ENCODE data around the gene TAF1C. TPM values are rescaled to one million over a fixed set of nuclear protein-coding genes. Genes with fewer than 3 reads are reported as not detected.
"Not testable (repeated sequence)": the region's sequence is repeated elsewhere in the genome, so short reads cannot be mapped to it uniquely, and the experiment has no call there.

The TAF1C gene
- total and polyA plus RNA-seq, 10 of the 15 experiments (the other 5 are each of a cell fraction or from before 2014, with no cell fraction given) = 0.98 to 40.1 (median 15.4) TPM

GRCh38 chr16:84218176-84218823 lies 31.4 kb upstream of the TAF1C start:
- RAD21 ChIA-PET (ENCODE audit: unreplicated experiment) = no interaction called here
- no peak overlapping the region for H3K4me3 ChIP-seq
- H4K20me1 ChIP-seq (ENCODE audit: control insufficient read depth, insufficient read depth) = no peaks in the 10 kb centered on the region
- H3K27me3 ChIP-seq (replicated peaks in 1 of 2; ENCODE audit: control insufficient read depth in 2 of 2, insufficient read depth in 2 of 2, low read length in 1 of 2) = no peaks in the 10 kb centered on the region; a peak in 2 of 4 replicates
- no peak for FAIRE-seq
- no peak overlapping the region for H2AFZ ChIP-seq (ENCODE audit: control insufficient read depth, low read depth, low read length)
- H3K79me2 ChIP-seq (ENCODE audit: control insufficient read depth, insufficient read depth, low read length) = no peaks in the 10 kb centered on the region
- H3K9ac ChIP-seq (ENCODE audit: control insufficient read depth, insufficient read depth, low read length) = no peak overlapping the region
- TF ChIP-seq EP300 (IDR thresholded peaks at IDR 0.05; ENCODE audit: borderline replicate concordance in 1 of 2, control insufficient read depth in 1 of 2, low read depth in 2 of 2, low read length in 2 of 2) (no peak), SIX5 (IDR thresholded peaks at IDR 0.05; ENCODE audit: low read depth, low read length, severe bottlenecking) (no peak), CEBPZ (IDR thresholded peaks at IDR 0.05; ENCODE audit: low read depth, low read length) (no peak), SRF (IDR thresholded peaks at IDR 0.05; ENCODE audit: low read depth in 2 of 2, low read length in 2 of 2) (no peak), PML (IDR thresholded peaks at IDR 0.05; ENCODE audit: low read length) (no peak), FOXK2 (IDR thresholded peaks at IDR 0.05) (no peak)
- no peaks in the 10 kb centered on the region for H3K4me1 ChIP-seq (ENCODE audit: control insufficient read depth, insufficient read depth, low read length)
- 35% methylated on average over 17 of the region's 17 CpGs for WGBS (ENCODE audit: insufficient coverage, insufficient replicate concordance, low lambda C conversion rate, missing lambda C conversion rate)
- H3K36me3 ChIP-seq (ENCODE audit: control insufficient read depth in 2 of 2, insufficient read depth in 2 of 2, low read length in 1 of 2) = no peaks in the 10 kb centered on the region
- SMC1A ChIA-PET (ENCODE audit: uncharacterized antibody, unreplicated experiment) = no interaction called here
- intact Hi-C loops (cut with micrococcal nuclease; ENCODE audit: unreplicated experiment) = no loop called here
- in situ Hi-C loops (cut with MboI) = no loop called here
- no peak for ATAC-seq
- DNase-seq (ENCODE audit: low read depth, low spot score) = no peak
- no peaks in the 10 kb centered on the region for H3K9me3 ChIP-seq (replicated peaks; ENCODE audit: control insufficient read depth, insufficient read depth, low read length)
- CTCF ChIA-PET = no interaction called here
- H3K27ac ChIP-seq (ENCODE audit: control insufficient read depth, insufficient read depth) = no peak overlapping the region
- no TSS peak for BruUV-seq (replicated peaks)
- no peak overlapping the region for H3K4me2 ChIP-seq (ENCODE audit: control insufficient read depth, insufficient read depth)
- POLR2A ChIA-PET = no interaction called here

GRCh38 chr16:84216144-84216543 lies 29.3 kb upstream of the TAF1C start:
- BruUV-seq (replicated peaks); ATAC-seq; H3K4me2 ChIP-seq (ENCODE audit: control insufficient read depth, insufficient read depth); FAIRE-seq; H4K20me1 ChIP-seq (ENCODE audit: control insufficient read depth, insufficient read depth); H3K27me3 ChIP-seq (replicated peaks in 1 of 2; ENCODE audit: control insufficient read depth in 2 of 2, insufficient read depth in 2 of 2, low read length in 1 of 2); DNase-seq (ENCODE audit: low read depth, low spot score); H3K79me2 ChIP-seq (ENCODE audit: control insufficient read depth, insufficient read depth, low read length); H2AFZ ChIP-seq (ENCODE audit: control insufficient read depth, low read depth, low read length); H3K4me3 ChIP-seq; intact Hi-C loops (cut with micrococcal nuclease; ENCODE audit: unreplicated experiment); H3K9me3 ChIP-seq (replicated peaks; ENCODE audit: control insufficient read depth, insufficient read depth, low read length); POLR2A ChIA-PET; CTCF ChIA-PET; H3K9ac ChIP-seq (ENCODE audit: control insufficient read depth, insufficient read depth, low read length); RAD21 ChIA-PET (ENCODE audit: unreplicated experiment); in situ Hi-C loops (cut with MboI); H3K36me3 ChIP-seq (ENCODE audit: control insufficient read depth in 2 of 2, insufficient read depth in 2 of 2, low read length in 1 of 2); H3K4me1 ChIP-seq (ENCODE audit: control insufficient read depth, insufficient read depth, low read length); SMC1A ChIA-PET (ENCODE audit: uncharacterized antibody, unreplicated experiment); H3K27ac ChIP-seq (ENCODE audit: control insufficient read depth, insufficient read depth): not testable (repeated sequence)
- 16% methylated on average over 3 of the region's 3 CpGs for WGBS (ENCODE audit: insufficient coverage, insufficient replicate concordance, low lambda C conversion rate, missing lambda C conversion rate)
